ENCODE measurements around the gene SF3B4.

GRCh38 chr1:149936170-149936991, 8.8 kb upstream of the SF3B4 start, which contains the start of gene MTMR11:
- no peak for TF ChIP-seq EZH2 (IDR thresholded peaks at IDR 0.05; ENCODE audit: low read length, unreplicated experiment)
- TF ChIP-seq, protein P1, sequence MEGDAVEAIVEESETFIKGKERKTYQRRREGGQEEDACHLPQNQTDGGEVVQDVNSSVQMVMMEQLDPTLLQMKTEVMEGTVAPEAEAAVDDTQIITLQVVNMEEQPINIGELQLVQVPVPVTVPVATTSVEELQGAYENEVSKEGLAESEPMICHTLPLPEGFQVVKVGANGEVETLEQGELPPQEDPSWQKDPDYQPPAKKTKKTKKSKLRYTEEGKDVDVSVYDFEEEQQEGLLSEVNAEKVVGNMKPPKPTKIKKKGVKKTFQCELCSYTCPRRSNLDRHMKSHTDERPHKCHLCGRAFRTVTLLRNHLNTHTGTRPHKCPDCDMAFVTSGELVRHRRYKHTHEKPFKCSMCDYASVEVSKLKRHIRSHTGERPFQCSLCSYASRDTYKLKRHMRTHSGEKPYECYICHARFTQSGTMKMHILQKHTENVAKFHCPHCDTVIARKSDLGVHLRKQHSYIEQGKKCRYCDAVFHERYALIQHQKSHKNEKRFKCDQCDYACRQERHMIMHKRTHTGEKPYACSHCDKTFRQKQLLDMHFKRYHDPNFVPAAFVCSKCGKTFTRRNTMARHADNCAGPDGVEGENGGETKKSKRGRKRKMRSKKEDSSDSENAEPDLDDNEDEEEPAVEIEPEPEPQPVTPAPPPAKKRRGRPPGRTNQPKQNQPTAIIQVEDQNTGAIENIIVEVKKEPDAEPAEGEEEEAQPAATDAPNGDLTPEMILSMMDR (conservative IDR thresholded peaks at IDR 0.05; ENCODE audit: low read depth, low read length), result no peak
